ELF-1 (cell line): ENCODE results near the gene ASB10.

Source experiments
- DNase-seq: peaks from one replicate; pipeline ENCODE4 v3.0.0-alpha.2; 2016; ENCODE audit warnings: low read depth, low spot score

ASB10 gene

GRCh38 chr7:151210087-151210854 lies 23.2 kb upstream of the ASB10 start, which contains the start of gene H2BK1:
Gene H2BK1 (minus strand): TSS chr7:151210488. CDS start chr7:151210318, 170 bp downstream.
- no peak for DNase-seq

- DNase-seq = no peak
Measured at GRCh38 chr7:151209588-151209987, 22.5 kb upstream of the ASB10 start.

- no peak for DNase-seq
Measured at GRCh38 chr7:151208253-151208862, 21.3 kb upstream of the ASB10 start.

GRCh38 chr7:151207804-151208203 lies 20.8 kb upstream of the ASB10 start:
- no peak for DNase-seq

- DNase-seq = no peak
Measured at GRCh38 chr7:151207315-151207714, 20.3 kb upstream of the ASB10 start.

GRCh38 chr7:151206914-151207313 lies 19.9 kb upstream of the ASB10 start:
- no peak for DNase-seq

GRCh38 chr7:151205730-151206129 lies 18.7 kb upstream of the ASB10 start:
- no peak for DNase-seq

- DNase-seq = peak; percentile 68
Measured at GRCh38 chr7:151204383-151205032, 17.5 kb upstream of the ASB10 start.

GRCh38 chr7:151202836-151203235 lies 15.8 kb upstream of the ASB10 start:
- no peak for DNase-seq

GRCh38 chr7:151201751-151202150 lies 14.7 kb upstream of the ASB10 start:
- no peak for DNase-seq

- DNase-seq = no peak
Measured at GRCh38 chr7:151201344-151201743, 14.3 kb upstream of the ASB10 start.

- DNase-seq = peak; percentile 85
Measured at GRCh38 chr7:151198945-151199848, 12.1 kb upstream of the ASB10 start.

GRCh38 chr7:151197932-151198331 lies 10.9 kb upstream of the ASB10 start:
- no peak for DNase-seq

- DNase-seq = no peak
Measured at GRCh38 chr7:151195616-151196450, 8.8 kb upstream of the ASB10 start.

GRCh38 chr7:151194188-151194587 lies 7.1 kb upstream of the ASB10 start:
- no peak for DNase-seq

GRCh38 chr7:151193203-151193978 lies 6.3 kb upstream of the ASB10 start:
- DNase-seq = no peak

- DNase-seq = no peak
Measured at GRCh38 chr7:151192002-151192539, 5.0 kb upstream of the ASB10 start.

- no peak for DNase-seq
Measured at GRCh38 chr7:151191544-151191943, 4.5 kb upstream of the ASB10 start.

- DNase-seq = no peak
Measured at GRCh38 chr7:151189038-151189437, 2.0 kb upstream of the ASB10 start.

GRCh38 chr7:151188252-151188542 lies 1.1 kb upstream of the ASB10 start:
- DNase-seq = no peak
